PFSK-1 (cell line): Measurements from ENCODE around the gene CCDC172.

ENCODE experiments used
- FOXP2 ChIP-seq: optimal IDR thresholded peaks from 2 replicates; pipeline ENCODE3; 2011; ENCODE audit warnings: borderline replicate concordance, control low read depth, inconsistent platforms; ENCODE audit not compliant: insufficient read depth; ENCODE audit errors: extremely low read length, extremely low read depth
- POLR2AphosphoS5 ChIP-seq: IDR thresholded peaks from 2 replicates; pipeline ENCODE4 v1.6.1; 2012; ENCODE audit warnings: low read depth, mild to moderate bottlenecking, control low read depth, low read length, moderate library complexity
- REST ChIP-seq, 2 experiments: IDR thresholded peaks; 2 replicates each; pipeline versions ENCODE4 v1.6.1 to v1.8.0; 2011 to 2012; ENCODE audit warnings: low read depth in 2 of 2, low read length in 2 of 2, control low read depth in 1 of 2, inconsistent platforms in 1 of 2, mild to moderate bottlenecking in 1 of 2, moderate library complexity in 1 of 2; ENCODE audit not compliant: insufficient read depth in 1 of 2
- SIN3A ChIP-seq: IDR thresholded peaks from 2 replicates; pipeline ENCODE4 v1.6.1; 2012; ENCODE audit warnings: mild to moderate bottlenecking, low read length, moderate library complexity, borderline replicate concordance; ENCODE audit not compliant: insufficient read depth
- TAF1 ChIP-seq: IDR thresholded peaks from 2 replicates; pipeline ENCODE4 v1.6.1; 2012; ENCODE audit warnings: low read length, control low read depth, borderline replicate concordance; ENCODE audit not compliant: insufficient read depth

The CCDC172 gene

GRCh38 chr10:116385311-116385710 is 61.1 kb downstream of the CCDC172 start:
- TF ChIP-seq TAF1 (no peak), POLR2AphosphoS5 (no peak), SIN3A (no peak), FOXP2 (no peak), REST (IDR thresholded peaks at IDR 0.05; ENCODE audit: insufficient read depth in 1 of 2, low read depth in 2 of 2, low read length in 2 of 2) (no peak)

DNA sequence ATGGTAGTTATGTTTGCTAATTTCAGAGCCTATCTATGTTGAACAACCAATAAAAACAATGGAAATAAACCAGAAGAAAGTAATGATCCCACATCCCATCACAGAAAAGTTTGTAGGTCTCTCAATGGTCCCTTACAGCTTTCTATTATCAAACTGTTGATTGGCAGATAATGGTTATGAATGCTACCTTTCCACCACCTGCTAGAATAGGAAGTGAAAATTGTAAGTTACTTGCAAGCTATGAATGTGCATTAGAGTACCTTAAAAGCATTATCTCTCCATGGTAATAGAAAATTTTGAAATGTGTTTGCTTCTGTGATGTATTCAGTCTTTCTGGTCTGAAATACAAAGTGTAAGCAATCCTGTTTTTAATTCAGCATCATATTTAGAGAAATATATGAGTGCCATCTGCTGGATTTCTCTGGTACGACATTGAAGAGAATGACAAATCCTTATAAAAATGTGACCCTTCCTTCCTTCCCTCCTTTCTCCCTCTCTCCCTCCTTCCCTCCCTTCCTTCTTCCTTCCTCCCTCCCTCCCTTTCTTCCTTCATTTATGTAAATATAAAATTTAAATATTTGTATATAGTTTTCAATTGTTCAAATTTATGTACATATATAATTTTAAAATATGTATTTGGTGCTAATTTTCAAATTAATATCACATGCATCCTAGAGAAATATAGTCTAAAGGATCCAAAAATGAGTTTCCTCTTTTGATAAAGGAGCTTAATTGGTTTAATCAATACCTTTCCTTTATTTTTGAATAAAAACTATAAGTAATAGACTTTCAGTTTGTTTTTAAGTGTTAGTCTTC is 62.0 kb downstream of the CCDC172 start:
- TF ChIP-seq FOXP2 (no peak), SIN3A (no peak), POLR2AphosphoS5 (no peak), REST (IDR thresholded peaks at IDR 0.05; ENCODE audit: insufficient read depth in 1 of 2, low read depth in 2 of 2, low read length in 2 of 2) (no peak), TAF1 (no peak)

DNA sequence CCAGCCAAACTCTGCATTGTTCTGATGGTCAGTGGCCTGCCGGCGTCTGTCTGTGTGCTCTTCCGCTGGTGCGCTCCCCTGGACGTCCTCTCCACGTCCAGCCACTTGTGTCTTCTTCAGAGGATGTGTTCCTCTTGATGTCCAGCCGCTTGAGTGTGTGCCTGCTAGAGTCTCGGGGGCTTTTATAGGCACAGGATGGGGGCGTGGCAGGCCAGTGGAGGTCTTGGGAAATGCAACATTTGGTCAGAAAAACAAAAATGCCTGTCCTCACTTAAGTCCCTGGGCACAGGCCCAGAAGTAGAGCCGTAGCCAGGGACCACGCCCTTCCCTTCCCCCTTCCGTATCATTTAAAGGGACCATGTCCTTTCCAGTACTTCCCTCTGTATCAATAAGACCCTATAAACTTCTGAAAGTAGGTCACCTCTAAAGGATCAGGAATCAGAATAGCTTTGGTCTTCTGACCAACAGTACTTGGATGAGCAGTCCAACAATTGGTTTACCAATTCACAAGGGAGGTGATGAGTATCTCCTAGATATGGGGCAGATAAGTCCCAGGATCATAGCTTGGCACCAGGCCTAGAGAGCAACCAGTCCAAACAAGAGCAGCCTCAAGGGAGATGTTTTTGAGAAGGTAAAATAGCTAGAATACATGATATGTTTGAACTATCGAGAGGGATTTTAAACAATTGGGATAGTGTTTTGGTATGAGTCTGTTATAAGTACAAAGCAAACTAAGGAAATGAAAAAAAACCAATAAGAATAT is 71.2 kb downstream of the CCDC172 start:
- TF ChIP-seq TAF1 = no peak
- TF ChIP-seq POLR2AphosphoS5 = no peak
- no peak for TF ChIP-seq REST (IDR thresholded peaks at IDR 0.05; ENCODE audit: insufficient read depth in 1 of 2, low read depth in 2 of 2, low read length in 2 of 2)
- no peak for TF ChIP-seq SIN3A
- TF ChIP-seq FOXP2 = no peak

DNA sequence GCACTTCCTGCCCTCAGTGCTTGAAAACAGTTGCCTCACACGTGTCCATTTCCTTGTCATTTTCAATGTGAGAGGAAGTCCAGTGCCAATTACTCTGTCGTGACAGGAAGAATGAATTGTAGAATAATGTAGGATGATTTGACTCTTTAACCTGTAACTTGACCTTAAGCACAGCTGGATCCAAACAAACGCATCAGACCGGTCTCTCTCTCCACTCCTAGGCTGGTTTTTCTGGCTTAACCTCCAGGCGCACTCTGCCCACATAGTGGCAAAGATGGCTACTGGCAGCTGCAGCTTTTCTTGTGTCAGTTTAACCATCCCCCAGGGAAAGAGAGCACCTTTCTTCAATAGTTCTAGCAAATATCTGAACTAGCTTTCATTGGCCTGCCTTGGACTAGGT is 74.0 kb downstream of the CCDC172 start:
- TF ChIP-seq POLR2AphosphoS5 (no peak), TAF1 (no peak), FOXP2 (no peak), SIN3A (no peak), REST (IDR thresholded peaks at IDR 0.05; ENCODE audit: insufficient read depth in 1 of 2, low read depth in 2 of 2, low read length in 2 of 2) (no peak)
